ENCODE results near the gene GNB5. TPM values are rescaled to one million over a fixed set of nuclear protein-coding genes. Genes with fewer than 3 reads are reported as not detected.

The GNB5 gene
- total RNA-seq, 1 experiment from 2014 or later = 22.8 TPM

DNA sequence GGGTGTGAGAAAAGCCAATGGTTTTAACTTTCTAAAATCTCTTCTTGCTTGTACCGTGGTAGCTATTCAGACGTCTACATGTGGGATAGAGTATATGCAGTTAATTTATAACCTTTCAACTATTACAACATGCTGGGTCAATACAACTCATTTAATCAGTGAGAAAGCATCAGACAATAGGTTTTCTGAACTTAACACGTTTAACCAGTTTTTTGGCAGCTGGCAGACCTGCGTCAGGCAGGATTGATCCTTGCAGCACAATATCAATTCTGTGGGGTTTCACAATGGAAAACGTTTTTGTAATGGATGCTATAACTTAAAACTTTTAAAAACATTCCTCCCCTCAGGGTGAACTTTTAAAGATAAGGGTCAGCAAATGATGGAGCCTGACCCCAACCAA, 6.5 kb downstream of the GNB5 start:
- POLR2A ChIA-PET (ENCODE audit: low non-redundant PET) = no interaction called here
- Histone ChIP-seq H3K27ac (ENCODE audit: low read depth, low read length, poor library complexity, severe bottlenecking) (no peak overlapping the region), H3K4me1 (ENCODE audit: insufficient read depth, low read length, poor library complexity, severe bottlenecking) (no peaks in the 10 kb centered on the region), H3K36me3 (ENCODE audit: insufficient read depth, low read length, poor library complexity, severe bottlenecking) (no peaks in the 10 kb centered on the region), H3K4me3 (ENCODE audit: low read depth, low read length, poor library complexity, severe bottlenecking) (no peak overlapping the region), H3K27me3 (replicated peaks; ENCODE audit: insufficient read depth, low read depth, low read length, poor library complexity) (no peaks in the 10 kb centered on the region), H3K9me3 (ENCODE audit: low read depth, low read length, poor library complexity, severe bottlenecking) (no peaks in the 10 kb centered on the region)
- no peak for DNase-seq (ENCODE audit: low spot score)
- TF ChIP-seq, protein P1, sequence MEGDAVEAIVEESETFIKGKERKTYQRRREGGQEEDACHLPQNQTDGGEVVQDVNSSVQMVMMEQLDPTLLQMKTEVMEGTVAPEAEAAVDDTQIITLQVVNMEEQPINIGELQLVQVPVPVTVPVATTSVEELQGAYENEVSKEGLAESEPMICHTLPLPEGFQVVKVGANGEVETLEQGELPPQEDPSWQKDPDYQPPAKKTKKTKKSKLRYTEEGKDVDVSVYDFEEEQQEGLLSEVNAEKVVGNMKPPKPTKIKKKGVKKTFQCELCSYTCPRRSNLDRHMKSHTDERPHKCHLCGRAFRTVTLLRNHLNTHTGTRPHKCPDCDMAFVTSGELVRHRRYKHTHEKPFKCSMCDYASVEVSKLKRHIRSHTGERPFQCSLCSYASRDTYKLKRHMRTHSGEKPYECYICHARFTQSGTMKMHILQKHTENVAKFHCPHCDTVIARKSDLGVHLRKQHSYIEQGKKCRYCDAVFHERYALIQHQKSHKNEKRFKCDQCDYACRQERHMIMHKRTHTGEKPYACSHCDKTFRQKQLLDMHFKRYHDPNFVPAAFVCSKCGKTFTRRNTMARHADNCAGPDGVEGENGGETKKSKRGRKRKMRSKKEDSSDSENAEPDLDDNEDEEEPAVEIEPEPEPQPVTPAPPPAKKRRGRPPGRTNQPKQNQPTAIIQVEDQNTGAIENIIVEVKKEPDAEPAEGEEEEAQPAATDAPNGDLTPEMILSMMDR (conservative IDR thresholded peaks at IDR 0.05; ENCODE audit: low read depth, low read length) = no peak
- TF ChIP-seq EZH2 (IDR thresholded peaks at IDR 0.05; ENCODE audit: borderline replicate concordance, low read depth, low read length, poor library complexity, severe bottlenecking) = no peak
- BruUV-seq (replicated peaks) = no TSS peak
- CTCF ChIA-PET = no interaction called here
- intact Hi-C loops (cut with micrococcal nuclease; ENCODE audit: unreplicated experiment) = loop anchor here (5.0 kb wide), 1 partner anchor 43 kb away; no protein-coding TSS in a partner anchor

DNA sequence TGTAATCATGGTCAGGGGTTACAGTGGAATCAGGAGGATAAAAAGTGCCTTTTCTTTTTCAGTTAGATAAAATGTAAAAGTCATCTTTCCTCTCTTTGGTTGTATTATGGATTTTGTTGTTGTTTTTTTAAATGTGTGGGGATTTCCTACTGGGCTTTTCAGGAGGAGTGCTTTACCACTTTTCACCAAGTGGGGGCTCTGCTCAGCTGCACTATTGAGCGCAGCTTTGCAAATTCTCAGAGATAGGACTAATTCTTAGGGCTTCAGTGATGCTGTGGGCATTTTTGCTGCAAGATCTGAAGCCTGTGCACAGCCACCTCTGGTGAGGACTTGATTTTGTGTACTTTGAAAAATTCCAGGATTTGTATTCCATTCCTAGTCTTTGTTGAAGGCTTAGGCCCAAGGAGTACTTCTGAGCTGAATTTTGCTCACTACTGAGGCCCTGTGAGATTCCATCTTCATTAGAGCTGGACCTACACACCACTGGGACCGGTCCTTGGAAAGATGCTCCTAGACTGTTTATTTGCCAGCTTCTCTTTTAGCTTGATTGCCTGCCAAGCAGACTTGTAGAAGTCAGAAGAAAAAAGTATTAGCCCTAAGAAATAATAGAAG, 7.5 kb downstream of the GNB5 start:
- H3K27ac ChIP-seq (ENCODE audit: low read depth, low read length, poor library complexity, severe bottlenecking) = no peak overlapping the region
- H3K4me1 ChIP-seq (ENCODE audit: insufficient read depth, low read length, poor library complexity, severe bottlenecking) = no peaks in the 10 kb centered on the region
- CTCF ChIA-PET = no interaction called here
- no peak for DNase-seq (ENCODE audit: low spot score)
- intact Hi-C loops (cut with micrococcal nuclease; ENCODE audit: unreplicated experiment) = loop anchor here (5.0 kb wide), 1 partner anchor 44 kb away; no protein-coding TSS in a partner anchor
- BruUV-seq (replicated peaks) = no TSS peak
- no peaks in the 10 kb centered on the region for H3K27me3 ChIP-seq (replicated peaks; ENCODE audit: insufficient read depth, low read depth, low read length, poor library complexity)
- H3K4me3 ChIP-seq (ENCODE audit: low read depth, low read length, poor library complexity, severe bottlenecking) = no peak overlapping the region
- TF ChIP-seq, protein P1 (conservative IDR thresholded peaks at IDR 0.05; ENCODE audit: low read depth, low read length) = peak; percentile 52
- TF ChIP-seq EZH2 (IDR thresholded peaks at IDR 0.05; ENCODE audit: borderline replicate concordance, low read depth, low read length, poor library complexity, severe bottlenecking) = no peak
- POLR2A ChIA-PET (ENCODE audit: low non-redundant PET) = no interaction called here
- H3K9me3 ChIP-seq (ENCODE audit: low read depth, low read length, poor library complexity, severe bottlenecking) = no peaks in the 10 kb centered on the region
- no peaks in the 10 kb centered on the region for H3K36me3 ChIP-seq (ENCODE audit: insufficient read depth, low read length, poor library complexity, severe bottlenecking)

DNA sequence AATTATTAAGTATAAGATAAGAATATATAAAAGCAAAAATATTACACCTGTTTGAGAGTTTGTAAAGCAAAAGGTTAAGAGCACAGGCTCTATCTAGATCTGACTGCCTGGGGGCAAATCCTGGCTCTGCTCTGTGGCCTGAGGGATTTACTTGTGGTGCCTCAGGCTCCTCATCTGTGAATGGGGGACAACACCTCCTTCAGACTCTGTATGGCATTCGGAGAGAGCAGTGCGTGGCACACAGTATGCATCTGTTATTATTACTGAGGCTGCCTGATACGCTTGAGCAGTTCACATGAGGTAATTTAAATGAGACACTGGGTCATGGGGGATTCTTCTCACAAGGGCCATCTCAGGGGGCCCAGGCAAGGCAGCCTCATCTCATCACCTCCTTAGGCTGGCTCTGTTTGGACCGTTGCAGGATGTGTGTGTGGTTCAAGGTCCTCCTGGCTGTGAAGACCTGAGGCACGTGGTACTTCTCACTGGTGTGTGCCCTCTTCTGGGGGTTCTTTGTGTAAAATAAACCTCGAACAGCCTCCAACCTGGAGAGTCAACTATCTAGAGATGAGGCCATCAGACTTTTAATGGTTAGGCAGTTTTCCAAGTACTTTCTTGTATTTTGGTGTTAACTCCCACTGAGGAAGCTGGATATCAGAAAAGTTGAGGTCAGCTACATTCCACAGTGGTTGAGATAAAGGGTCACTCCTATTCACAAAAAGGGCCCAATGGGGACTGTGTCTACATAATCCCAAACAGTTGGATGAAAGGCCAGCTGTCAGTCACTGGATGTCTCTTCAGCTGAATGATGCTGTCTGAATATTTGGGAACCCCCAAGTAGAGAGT, 9.0 kb downstream of the GNB5 start:
- no TSS peak for BruUV-seq (replicated peaks)
- Histone ChIP-seq H3K4me1 (ENCODE audit: insufficient read depth, low read length, poor library complexity, severe bottlenecking) (no peaks in the 10 kb centered on the region), H3K9me3 (ENCODE audit: low read depth, low read length, poor library complexity, severe bottlenecking) (no peaks in the 10 kb centered on the region), H3K27me3 (replicated peaks; ENCODE audit: insufficient read depth, low read depth, low read length, poor library complexity) (no peaks in the 10 kb centered on the region), H3K27ac (ENCODE audit: low read depth, low read length, poor library complexity, severe bottlenecking) (no peak overlapping the region), H3K36me3 (ENCODE audit: insufficient read depth, low read length, poor library complexity, severe bottlenecking) (no peaks in the 10 kb centered on the region), H3K4me3 (ENCODE audit: low read depth, low read length, poor library complexity, severe bottlenecking) (no peak overlapping the region)
- CTCF ChIA-PET = no interaction called here
- DNase-seq (ENCODE audit: low spot score) = no peak
- intact Hi-C loops (cut with micrococcal nuclease; ENCODE audit: unreplicated experiment) = loop anchor here (5.0 kb wide), 1 partner anchor 45 kb away; no protein-coding TSS in a partner anchor
- TF ChIP-seq EZH2 (IDR thresholded peaks at IDR 0.05; ENCODE audit: borderline replicate concordance, low read depth, low read length, poor library complexity, severe bottlenecking) = no peak
- TF ChIP-seq, protein P1 (conservative IDR thresholded peaks at IDR 0.05; ENCODE audit: low read depth, low read length) = no peak
- POLR2A ChIA-PET (ENCODE audit: low non-redundant PET) = no interaction called here

Data from A673 (cell line).